Mesendoderm (in vitro differentiated cells): Measurements from ENCODE around the gene GNG2.

Source experiments
- DNase-seq: peaks from one replicate; pipeline ENCODE4 v3.0.0; 2013
- H2AK5ac ChIP-seq: 2 replicates; pipeline ENCODE4 v1.6.1; 2013; ENCODE audit warnings: low read length, inconsistent platforms
- H2BK120ac ChIP-seq: 2 replicates; pipeline ENCODE4 v1.6.1; 2013; ENCODE audit warnings: low read depth, mild to moderate bottlenecking, low read length, moderate library complexity, mixed read lengths
- H2BK15ac ChIP-seq: replicated peaks from 2 replicates; pipeline ENCODE4 v1.6.1; 2013; ENCODE audit warnings: low read depth, mild to moderate bottlenecking, moderate library complexity
- H2BK5ac ChIP-seq: 2 replicates; pipeline ENCODE4 v1.6.1; 2013; ENCODE audit warnings: low read length, inconsistent platforms
- H3K18ac ChIP-seq: 2 replicates; pipeline ENCODE4 v1.6.1; 2013; ENCODE audit warnings: mild to moderate bottlenecking, low read length, mixed read lengths
- H3K23ac ChIP-seq: one replicate; pipeline ENCODE4 v1.6.1; 2013; ENCODE audit warnings: low read length
- H3K27ac ChIP-seq: 2 replicates; pipeline ENCODE4 v1.5.1; 2013; ENCODE audit warnings: low read depth, mild to moderate bottlenecking, inconsistent platforms, low read length, moderate library complexity
- H3K27me3 ChIP-seq: 2 replicates; pipeline ENCODE4 v1.6.1; 2013; ENCODE audit warnings: low read length, control low read depth, mild to moderate bottlenecking, inconsistent platforms; ENCODE audit not compliant: insufficient read depth, poor library complexity
- H3K36me3 ChIP-seq: 2 replicates; pipeline ENCODE4 v1.6.1; 2013; ENCODE audit warnings: low read length, inconsistent platforms; ENCODE audit not compliant: control insufficient read depth, insufficient read depth
- H3K4ac ChIP-seq: one replicate; pipeline ENCODE4 v1.6.1; 2013; ENCODE audit warnings: low read depth, mild to moderate bottlenecking, low read length, moderate library complexity
- H3K4me1 ChIP-seq: 2 replicates; pipeline ENCODE4 v1.6.1; 2013; ENCODE audit warnings: low read depth, low read length, inconsistent platforms; ENCODE audit not compliant: control insufficient read depth
- H3K4me2 ChIP-seq: 2 replicates; pipeline ENCODE4 v1.6.1; 2013; ENCODE audit warnings: low read length
- H3K4me3 ChIP-seq: 2 replicates; pipeline ENCODE4 v1.5.1; 2013; ENCODE audit warnings: mild to moderate bottlenecking, low read length
- H3K56ac ChIP-seq: one replicate; pipeline ENCODE4 v1.6.1; 2013; ENCODE audit warnings: low read length
- H3K79me1 ChIP-seq: 2 replicates; pipeline ENCODE4 v1.6.1; 2013; ENCODE audit warnings: low read length, inconsistent platforms
- H3K79me2 ChIP-seq: 2 replicates; pipeline ENCODE4 v1.6.1; 2013; ENCODE audit warnings: mild to moderate bottlenecking, low read length; ENCODE audit not compliant: control insufficient read depth, insufficient read depth
- H3K9ac ChIP-seq: 2 replicates; pipeline ENCODE4 v1.6.1; 2013; ENCODE audit warnings: low read length, inconsistent platforms
- H4K5ac ChIP-seq: one replicate; pipeline ENCODE4 v1.6.1; 2013; ENCODE audit warnings: low read length
- H4K8ac ChIP-seq: one replicate; pipeline ENCODE4 v1.6.1; 2013; ENCODE audit warnings: low read depth, mild to moderate bottlenecking, control low read depth, low read length, moderate library complexity
- WGBS: extraction: QIAGEN DNeasy Blood & Tissue Kit; methylation state at CpG from one replicate; pipeline ENCODE4 v1.1.7; 2013; ENCODE audit warnings: low lambda C conversion rate, missing lambda C conversion rate; ENCODE audit not compliant: insufficient coverage; ENCODE audit errors: extremely low coverage; 5-methylcytosine and 5-hydroxymethylcytosine counted together

The GNG2 gene

DNA sequence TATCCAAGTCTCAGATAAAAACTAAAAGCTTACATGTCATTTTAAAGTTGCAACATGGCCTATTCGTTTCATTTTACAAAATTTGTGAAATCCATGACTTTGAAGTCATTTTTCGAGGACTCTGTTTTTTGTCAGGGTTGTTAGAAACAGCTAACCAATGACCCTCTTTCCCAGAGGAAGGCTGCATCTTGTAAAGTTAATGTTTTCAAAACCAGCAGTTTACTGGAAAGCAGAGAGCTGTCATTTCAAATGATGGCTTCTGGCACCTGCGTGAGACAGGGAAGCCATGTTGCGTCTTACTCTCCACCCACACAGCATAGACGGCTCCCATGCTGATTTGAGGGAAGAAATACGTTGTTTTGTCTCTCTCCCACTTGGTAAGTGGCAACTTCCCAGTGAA lies 78.8 kb downstream of the GNG2 start:
- Histone ChIP-seq H2BK5ac (no peak overlapping the region), H3K79me1 (no peaks in the 10 kb centered on the region), H3K79me2 (no peaks in the 10 kb centered on the region), H3K9ac (no peak overlapping the region), H3K4me3 (no peak overlapping the region), H3K23ac (no peak overlapping the region), H2BK15ac (no peak overlapping the region), H3K27me3 (no peaks in the 10 kb centered on the region), H3K36me3 (no peaks in the 10 kb centered on the region), H3K4me2 (no peak overlapping the region), H3K4me1 (no peaks in the 10 kb centered on the region), H4K8ac (no peak overlapping the region), H4K5ac (no peak overlapping the region), H3K18ac (no peak overlapping the region), H3K27ac (no peak overlapping the region), H2BK120ac (no peak overlapping the region), H3K56ac (no peak overlapping the region), H2AK5ac (no peak overlapping the region), H3K4ac (no peak overlapping the region)
- no peak for DNase-seq
- WGBS: no CpG with 5 or more reads among the region's 6 CpGs

GRCh38 chr14:51939755-51940301 lies 79.4 kb downstream of the GNG2 start:
- no peak overlapping the region for H3K27ac ChIP-seq
- no peaks in the 10 kb centered on the region for H3K27me3 ChIP-seq
- H3K18ac ChIP-seq: no peak overlapping the region
- WGBS: no CpG with 5 or more reads among the region's 10 CpGs
- no peak overlapping the region for H2BK15ac ChIP-seq
- no peak overlapping the region for H3K9ac ChIP-seq
- H3K4me1 ChIP-seq: no peaks in the 10 kb centered on the region
- no peak overlapping the region for H3K4me2 ChIP-seq
- no peak overlapping the region for H4K8ac ChIP-seq
- H3K36me3 ChIP-seq: no peaks in the 10 kb centered on the region
- H3K23ac ChIP-seq: no peak overlapping the region
- H2AK5ac ChIP-seq: no peak overlapping the region
- H3K56ac ChIP-seq: no peak overlapping the region
- peak; percentile 10 for DNase-seq
- no peak overlapping the region for H2BK120ac ChIP-seq
- H2BK5ac ChIP-seq: no peak overlapping the region
- no peaks in the 10 kb centered on the region for H3K79me2 ChIP-seq
- H4K5ac ChIP-seq: no peak overlapping the region
- no peak overlapping the region for H3K4me3 ChIP-seq
- H3K79me1 ChIP-seq: no peaks in the 10 kb centered on the region
- no peak overlapping the region for H3K4ac ChIP-seq

DNA sequence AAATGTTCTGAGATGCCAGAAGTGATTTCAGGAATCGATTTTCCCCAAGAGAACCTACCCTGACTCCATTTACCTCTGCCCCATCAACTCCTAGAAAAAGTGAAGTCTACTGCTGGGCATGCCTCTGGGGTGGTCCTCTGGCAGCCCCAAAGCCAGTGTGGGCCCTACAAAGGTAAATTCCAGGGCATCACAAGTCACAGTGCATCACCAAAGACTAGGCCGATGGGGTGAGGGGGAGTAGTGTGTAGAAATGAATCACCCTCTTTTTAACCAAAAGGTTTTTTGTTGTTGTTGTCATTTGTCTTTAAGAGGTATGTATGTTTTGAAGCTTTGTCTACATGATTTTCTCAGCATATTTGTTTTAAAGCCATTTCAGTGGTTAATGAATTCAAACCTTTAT lies 82.6 kb downstream of the GNG2 start:
- Histone ChIP-seq H3K56ac (no peak overlapping the region), H3K4ac (no peak overlapping the region), H3K27ac (no peak overlapping the region), H3K4me3 (no peak overlapping the region), H4K8ac (no peak overlapping the region), H2BK5ac (no peak overlapping the region), H2BK15ac (no peak overlapping the region), H3K79me2 (no peaks in the 10 kb centered on the region), H3K36me3 (no peaks in the 10 kb centered on the region), H3K4me2 (no peak overlapping the region), H2BK120ac (no peak overlapping the region), H2AK5ac (no peak overlapping the region), H3K79me1 (no peaks in the 10 kb centered on the region), H3K9ac (no peak overlapping the region), H3K23ac (no peak overlapping the region), H3K4me1 (no peaks in the 10 kb centered on the region), H3K27me3 (no peaks in the 10 kb centered on the region), H4K5ac (no peak overlapping the region), H3K18ac (no peak overlapping the region)
- WGBS: no CpG with 5 or more reads among the region's 2 CpGs
- no peak for DNase-seq

DNA sequence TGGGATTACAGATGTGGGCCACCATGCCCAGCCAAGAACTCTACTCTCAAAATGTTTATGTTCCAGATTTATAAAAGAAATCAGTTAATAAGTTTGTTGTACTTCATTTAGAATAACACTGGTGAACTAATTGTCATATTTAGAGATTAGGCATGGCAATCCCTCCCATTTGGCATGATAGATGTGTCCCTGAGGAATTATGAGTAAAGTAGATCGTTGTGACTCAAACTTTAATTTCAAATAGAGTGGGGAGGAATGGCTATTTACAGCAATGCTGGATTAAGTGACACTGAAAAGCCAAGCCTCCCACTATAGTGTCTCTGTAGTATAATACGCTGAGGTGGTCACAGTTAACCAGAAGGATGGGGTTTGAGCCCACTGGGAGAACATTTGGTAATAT lies 89.6 kb downstream of the GNG2 start:
- DNase-seq: no peak
- no peak overlapping the region for H3K4me3 ChIP-seq
- no peak overlapping the region for H2BK15ac ChIP-seq
- H2BK5ac ChIP-seq: no peak overlapping the region
- no peak overlapping the region for H2BK120ac ChIP-seq
- H3K9ac ChIP-seq: no peak overlapping the region
- no peak overlapping the region for H3K18ac ChIP-seq
- H3K56ac ChIP-seq: no peak overlapping the region
- no peak overlapping the region for H4K5ac ChIP-seq
- no peaks in the 10 kb centered on the region for H3K27me3 ChIP-seq
- no CpG with 5 or more reads among the region's 2 CpGs for WGBS
- H3K79me2 ChIP-seq: no peaks in the 10 kb centered on the region
- H2AK5ac ChIP-seq: no peak overlapping the region
- no peak overlapping the region for H3K23ac ChIP-seq
- no peak overlapping the region for H3K27ac ChIP-seq
- no peaks in the 10 kb centered on the region for H3K4me1 ChIP-seq
- H3K79me1 ChIP-seq: no peaks in the 10 kb centered on the region
- H3K4ac ChIP-seq: no peak overlapping the region
- no peak overlapping the region for H3K4me2 ChIP-seq
- no peak overlapping the region for H4K8ac ChIP-seq
- no peaks in the 10 kb centered on the region for H3K36me3 ChIP-seq

DNA sequence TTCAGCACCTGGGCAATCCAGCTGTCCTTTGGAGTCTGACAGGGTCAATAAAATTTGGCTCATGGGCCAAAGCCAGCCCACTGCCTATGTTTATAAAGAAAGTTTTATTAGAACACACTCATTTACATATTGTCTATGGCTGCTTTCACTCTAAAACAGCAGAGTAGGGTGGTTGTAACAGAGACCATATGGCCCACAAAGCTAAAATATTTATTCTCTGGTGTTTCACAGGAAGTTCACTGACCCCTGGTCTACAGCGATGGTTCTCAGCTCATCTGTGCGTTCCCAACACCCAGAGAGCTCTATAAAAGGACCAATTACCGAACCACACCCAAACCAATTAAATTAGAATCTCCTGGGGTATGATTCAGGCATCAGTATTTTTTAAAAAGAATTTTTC lies 91.2 kb downstream of the GNG2 start:
- Histone ChIP-seq H3K23ac (no peak overlapping the region), H2BK120ac (no peak overlapping the region), H4K8ac (no peak overlapping the region), H2BK15ac (no peak overlapping the region), H3K36me3 (no peaks in the 10 kb centered on the region), H2BK5ac (no peak overlapping the region), H3K27ac (no peak overlapping the region), H3K4me1 (no peaks in the 10 kb centered on the region), H3K27me3 (no peaks in the 10 kb centered on the region), H3K56ac (no peak overlapping the region), H3K4me3 (no peak overlapping the region), H3K79me2 (no peaks in the 10 kb centered on the region), H4K5ac (no peak overlapping the region), H2AK5ac (no peak overlapping the region), H3K18ac (no peak overlapping the region), H3K4me2 (no peak overlapping the region), H3K79me1 (no peaks in the 10 kb centered on the region), H3K4ac (no peak overlapping the region), H3K9ac (no peak overlapping the region)
- WGBS: no CpG with 5 or more reads among the region's 3 CpGs
- no peak for DNase-seq

- H3K36me3 ChIP-seq: no peaks in the 10 kb centered on the region
- H4K5ac ChIP-seq: no peak overlapping the region
- no peak overlapping the region for H3K4ac ChIP-seq
- H2BK5ac ChIP-seq: no peak overlapping the region
- H3K9ac ChIP-seq: no peak overlapping the region
- H3K27me3 ChIP-seq: no peaks in the 10 kb centered on the region
- no peak overlapping the region for H3K23ac ChIP-seq
- no peak overlapping the region for H4K8ac ChIP-seq
- no peaks in the 10 kb centered on the region for H3K79me2 ChIP-seq
- no peak overlapping the region for H2AK5ac ChIP-seq
- no CpG with 5 or more reads among the region's 2 CpGs for WGBS
- no peak overlapping the region for H3K4me3 ChIP-seq
- no peak overlapping the region for H3K4me2 ChIP-seq
- no peak overlapping the region for H3K56ac ChIP-seq
- no peaks in the 10 kb centered on the region for H3K79me1 ChIP-seq
- H3K4me1 ChIP-seq: no peaks in the 10 kb centered on the region
- no peak overlapping the region for H2BK120ac ChIP-seq
- no peak overlapping the region for H2BK15ac ChIP-seq
- H3K18ac ChIP-seq: no peak overlapping the region
- no peak overlapping the region for H3K27ac ChIP-seq
- no peak for DNase-seq
Observed at GRCh38 chr14:51954031-51954430, 93.6 kb downstream of the GNG2 start.
